ENCODE measurements around the gene KRTAP9-8.
"Not testable (repeated sequence)": the region's sequence is repeated elsewhere in the genome, so short reads cannot be mapped to it uniquely, and the experiment has no call there.

Gene KRTAP9-8

GRCh38 chr17:41255381-41256290 lies 17.8 kb downstream of the KRTAP9-8 start, which contains the start of gene KRTAP9-9:
TSS of gene KRTAP9-9 (plus strand) at chr17:41255384.
- DNase-seq (ENCODE audit: low read depth in 2 of 2) = not testable (repeated sequence)

- no peak for DNase-seq (ENCODE audit: low read depth in 2 of 2)
These were observed 18.5 kb downstream of the KRTAP9-8 start for GRCh38 chr17:41256291-41256685.

- no peak for DNase-seq (ENCODE audit: low read depth in 2 of 2)
These were observed 20.6 kb downstream of the KRTAP9-8 start for GRCh38 chr17:41258406-41258805.

GRCh38 chr17:41263212-41263611 lies 25.4 kb downstream of the KRTAP9-8 start:
- no peak for DNase-seq (ENCODE audit: low read depth in 2 of 2)

GRCh38 chr17:41264599-41264998 lies 26.8 kb downstream of the KRTAP9-8 start:
- no peak for DNase-seq (ENCODE audit: low read depth in 2 of 2)

- DNase-seq (ENCODE audit: low read depth in 2 of 2) = no peak
These were observed 27.3 kb downstream of the KRTAP9-8 start, which contains the start of gene KRTAP9-6 for GRCh38 chr17:41265078-41265477. TSS of gene KRTAP9-6 (plus strand) at chr17:41265378. CDS start at chr17:41265378, 0 bp downstream.

- no peak for DNase-seq (ENCODE audit: low read depth in 2 of 2)
These were observed 29.9 kb downstream of the KRTAP9-8 start for GRCh38 chr17:41267711-41268110.

- not testable (repeated sequence) for DNase-seq (ENCODE audit: low read depth in 2 of 2)
These were observed 33.5 kb downstream of the KRTAP9-8 start for GRCh38 chr17:41271323-41271722.

GRCh38 chr17:41271858-41272257 lies 34.1 kb downstream of the KRTAP9-8 start:
- no peak for DNase-seq (ENCODE audit: low read depth in 2 of 2)

- DNase-seq (ENCODE audit: low read depth in 2 of 2) = not testable (repeated sequence)
These were observed 37.9 kb downstream of the KRTAP9-8 start, which contains the start of gene KRTAP9-7 for GRCh38 chr17:41275648-41276190. TSS of gene KRTAP9-7 (plus strand) at chr17:41275698. CDS start at chr17:41275698, 0 bp downstream.

GRCh38 chr17:41278176-41278955 lies 40.6 kb downstream of the KRTAP9-8 start:
- DNase-seq (ENCODE audit: low read depth in 2 of 2) = no peak

- no peak for DNase-seq (ENCODE audit: low read depth in 2 of 2)
These were observed 46.2 kb downstream of the KRTAP9-8 start for GRCh38 chr17:41284043-41284442.

- no peak for DNase-seq (ENCODE audit: low read depth in 2 of 2)
These were observed 46.7 kb downstream of the KRTAP9-8 start for GRCh38 chr17:41284546-41284945.

- no peak for DNase-seq (ENCODE audit: low read depth in 2 of 2)
These were observed 49.3 kb downstream of the KRTAP9-8 start for GRCh38 chr17:41287050-41287449.

All from stimulated activated CD8-positive, alpha-beta memory T cell treated with anti-CD3 and anti-CD28 coated beads, Interleukin-7, amount 100 ng/mL, for 1 hour (primary cell).